Stimulated activated memory B cell treated with anti-CD40 and anti-IgM and Interleukin-4, amounts not matched to agents 10 μg/mL and 1 μg/mL and 100 μg/mL, for 72 hours (primary cell): ENCODE data around the gene CUBN.

ENCODE experiments used
- ATAC-seq: fragments of 150-1000 bp; cut with Tn5 transposase; 2 replicates; pipeline ENCODE4 v1.10.0; 2021
- H3K27ac Mint-ChIP-seq: one replicate; pipeline ENCODE4 v1.8.0; 2022; ENCODE audit warnings: mild to moderate bottlenecking, mixed read lengths
- H3K27me3 Mint-ChIP-seq: one replicate; pipeline ENCODE4 v1.8.0; 2022; ENCODE audit warnings: mixed read lengths
- H3K36me3 Mint-ChIP-seq: one replicate; pipeline ENCODE4 v1.8.0; 2022; ENCODE audit warnings: mixed read lengths
- H3K4me1 Mint-ChIP-seq: one replicate; pipeline ENCODE4 v1.8.0; 2022; ENCODE audit warnings: mixed read lengths
- H3K4me3 Mint-ChIP-seq: one replicate; pipeline ENCODE4 v1.8.0; 2022; ENCODE audit warnings: mild to moderate bottlenecking, moderate library complexity, mixed read lengths
- H3K9me3 Mint-ChIP-seq: one replicate; pipeline ENCODE4 v1.8.0; 2022; ENCODE audit warnings: mixed read lengths

CUBN gene

GRCh38 chr10:16820421-16820820 is 309.2 kb downstream of the CUBN start:
- no peak overlapping the region for H3K4me3 Mint-ChIP-seq
- H3K4me1 Mint-ChIP-seq = peaks cover 18% of the 10 kb centered on the region
- no peak for ATAC-seq
- no peaks in the 10 kb centered on the region for H3K27me3 Mint-ChIP-seq
- H3K27ac Mint-ChIP-seq = no peak overlapping the region
- peaks cover 12% of the 10 kb centered on the region for H3K9me3 Mint-ChIP-seq
- peaks cover 22% of the 10 kb centered on the region for H3K36me3 Mint-ChIP-seq

GRCh38 chr10:16820018-16820417 is 309.6 kb downstream of the CUBN start:
- no peaks in the 10 kb centered on the region for H3K27me3 Mint-ChIP-seq
- peaks cover 22% of the 10 kb centered on the region for H3K4me1 Mint-ChIP-seq
- no peak overlapping the region for H3K4me3 Mint-ChIP-seq
- no peak overlapping the region for H3K27ac Mint-ChIP-seq
- peaks cover 12% of the 10 kb centered on the region for H3K9me3 Mint-ChIP-seq
- no peak for ATAC-seq
- peaks cover 26% of the 10 kb centered on the region for H3K36me3 Mint-ChIP-seq

- Mint-ChIP-seq H3K4me1 (peaks cover 28% of the 10 kb centered on the region), H3K27ac (no peak overlapping the region), H3K27me3 (no peaks in the 10 kb centered on the region), H3K4me3 (no peak overlapping the region), H3K36me3 (peaks cover 31% of the 10 kb centered on the region), H3K9me3 (peaks cover 12% of the 10 kb centered on the region)
- ATAC-seq = no peak
Observed at GRCh38 chr10:16819436-16819835, 310.2 kb downstream of the CUBN start.

GRCh38 chr10:16819026-16819425 is 310.6 kb downstream of the CUBN start:
- no peak overlapping the region for H3K4me3 Mint-ChIP-seq

GRCh38 chr10:16817125-16818019 is 312.2 kb downstream of the CUBN start, which contains the start of gene RSU1:
Gene RSU1, minus strand, starts transcription at chr10:16817424. Its CDS starts 343 bp downstream, at chr10:16817081.
- H3K4me1 Mint-ChIP-seq = peaks cover 28% of the 10 kb centered on the region
- peaks cover 6% of the 10 kb centered on the region for H3K9me3 Mint-ChIP-seq
- H3K27me3 Mint-ChIP-seq = no peaks in the 10 kb centered on the region
- peak within 1 kb of the TSS; percentile 84 for H3K27ac Mint-ChIP-seq
- H3K4me3 Mint-ChIP-seq = peak within 1 kb of the TSS; percentile 87
- peak; percentile 99 for ATAC-seq
- H3K36me3 Mint-ChIP-seq = peaks cover 29% of the 10 kb centered on the region

More at GRCh38 chr10:16819026-16819425, 310.6 kb downstream of the CUBN start:
- Mint-ChIP-seq H3K36me3 (peaks cover 32% of the 10 kb centered on the region), H3K27me3 (no peaks in the 10 kb centered on the region), H3K27ac (no peak overlapping the region), H3K4me1 (peaks cover 28% of the 10 kb centered on the region), H3K9me3 (peaks cover 12% of the 10 kb centered on the region)
- ATAC-seq = no peak

GRCh38 chr10:16816830-16817124 is 312.8 kb downstream of the CUBN start:
- Mint-ChIP-seq H3K9me3 (no peaks in the 10 kb centered on the region), H3K36me3 (peaks cover 29% of the 10 kb centered on the region), H3K27me3 (no peaks in the 10 kb centered on the region), H3K27ac (peak overlapping the region; percentile 84), H3K4me1 (peaks cover 32% of the 10 kb centered on the region), H3K4me3 (peak overlapping the region; percentile 87)
- ATAC-seq = no peak

- Mint-ChIP-seq H3K4me3 (peak overlapping the region; percentile 87), H3K4me1 (peaks cover 36% of the 10 kb centered on the region), H3K9me3 (no peaks in the 10 kb centered on the region), H3K36me3 (peaks cover 34% of the 10 kb centered on the region), H3K27me3 (no peaks in the 10 kb centered on the region), H3K27ac (peak overlapping the region; percentile 84)
- no peak for ATAC-seq
Observed at GRCh38 chr10:16816171-16816570, 313.4 kb downstream of the CUBN start.

GRCh38 chr10:16814012-16814411 is 315.6 kb downstream of the CUBN start:
- no peak for ATAC-seq
- Mint-ChIP-seq H3K4me3 (no peak overlapping the region), H3K4me1 (peaks cover 36% of the 10 kb centered on the region), H3K36me3 (peaks cover 34% of the 10 kb centered on the region), H3K27me3 (no peaks in the 10 kb centered on the region), H3K9me3 (no peaks in the 10 kb centered on the region), H3K27ac (no peak overlapping the region)

- H3K36me3 Mint-ChIP-seq = peaks cover 34% of the 10 kb centered on the region
- no peaks in the 10 kb centered on the region for H3K9me3 Mint-ChIP-seq
- H3K27ac Mint-ChIP-seq = no peak overlapping the region
- H3K27me3 Mint-ChIP-seq = no peaks in the 10 kb centered on the region
- H3K4me3 Mint-ChIP-seq = no peak overlapping the region
- H3K4me1 Mint-ChIP-seq = peaks cover 30% of the 10 kb centered on the region
- no peak for ATAC-seq
Observed at GRCh38 chr10:16812676-16813075, 316.9 kb downstream of the CUBN start.

- Mint-ChIP-seq H3K4me1 (peaks cover 30% of the 10 kb centered on the region), H3K36me3 (peaks cover 34% of the 10 kb centered on the region)
Observed at GRCh38 chr10:16811765-16812164, 317.8 kb downstream of the CUBN start.

GRCh38 chr10:16811292-16811691 is 318.3 kb downstream of the CUBN start:
- Mint-ChIP-seq H3K4me1 (peaks cover 26% of the 10 kb centered on the region), H3K4me3 (no peak overlapping the region)

More at GRCh38 chr10:16811765-16812164, 317.8 kb downstream of the CUBN start:
- Mint-ChIP-seq H3K27me3 (no peaks in the 10 kb centered on the region), H3K27ac (no peak overlapping the region), H3K4me3 (no peak overlapping the region), H3K9me3 (no peaks in the 10 kb centered on the region)
- ATAC-seq = no peak

GRCh38 chr10:16809074-16809718 is 320.4 kb downstream of the CUBN start:
- peaks cover 29% of the 10 kb centered on the region for H3K36me3 Mint-ChIP-seq
- no peaks in the 10 kb centered on the region for H3K9me3 Mint-ChIP-seq
- no peak overlapping the region for H3K4me3 Mint-ChIP-seq
- no peaks in the 10 kb centered on the region for H3K27me3 Mint-ChIP-seq
- peak; percentile 59 for ATAC-seq
- H3K4me1 Mint-ChIP-seq = peaks cover 9% of the 10 kb centered on the region
- H3K27ac Mint-ChIP-seq = no peak overlapping the region

More at GRCh38 chr10:16811292-16811691, 318.3 kb downstream of the CUBN start:
- H3K27ac Mint-ChIP-seq = no peak overlapping the region
- no peak for ATAC-seq
- H3K27me3 Mint-ChIP-seq = no peaks in the 10 kb centered on the region
- peaks cover 34% of the 10 kb centered on the region for H3K36me3 Mint-ChIP-seq
- H3K9me3 Mint-ChIP-seq = no peaks in the 10 kb centered on the region

GRCh38 chr10:16804123-16804522 is 325.5 kb downstream of the CUBN start:
- Mint-ChIP-seq H3K27ac (no peak overlapping the region), H3K4me1 (peaks cover 35% of the 10 kb centered on the region), H3K4me3 (no peak overlapping the region), H3K27me3 (no peaks in the 10 kb centered on the region), H3K36me3 (peaks cover 19% of the 10 kb centered on the region), H3K9me3 (no peaks in the 10 kb centered on the region)
- no peak for ATAC-seq

- Mint-ChIP-seq H3K9me3 (no peaks in the 10 kb centered on the region), H3K27me3 (no peaks in the 10 kb centered on the region), H3K4me3 (no peak overlapping the region), H3K27ac (no peak overlapping the region), H3K36me3 (peaks cover 26% of the 10 kb centered on the region), H3K4me1 (peaks cover 42% of the 10 kb centered on the region)
- no peak for ATAC-seq
Observed at GRCh38 chr10:16803464-16803863, 326.1 kb downstream of the CUBN start.

GRCh38 chr10:16799621-16800020 is 330.0 kb downstream of the CUBN start:
- peak; percentile 80 for ATAC-seq
- Mint-ChIP-seq H3K4me3 (peak overlapping the region; percentile 8), H3K27ac (peak overlapping the region; percentile 28), H3K36me3 (peaks cover 45% of the 10 kb centered on the region), H3K27me3 (no peaks in the 10 kb centered on the region), H3K9me3 (no peaks in the 10 kb centered on the region), H3K4me1 (peaks cover 66% of the 10 kb centered on the region)

GRCh38 chr10:16798571-16798970 is 331.0 kb downstream of the CUBN start:
- Mint-ChIP-seq H3K27ac (peak overlapping the region; percentile 28), H3K9me3 (no peaks in the 10 kb centered on the region), H3K4me1 (peaks cover 65% of the 10 kb centered on the region), H3K4me3 (no peak overlapping the region), H3K36me3 (peaks cover 52% of the 10 kb centered on the region), H3K27me3 (no peaks in the 10 kb centered on the region)
- no peak for ATAC-seq
